ENCODE measurements around the gene LRRC59.
"Not testable (repeated sequence)": the region's sequence is repeated elsewhere in the genome, so short reads cannot be mapped to it uniquely, and the experiment has no call there.

LRRC59 gene

GRCh38 chr17:50397111-50397918 lies at the start of gene LRRC59:
TSS of gene LRRC59 (minus strand) at chr17:50397523. CDS start at chr17:50397317, 206 bp downstream.
- peak; percentile 92 for DNase-seq

DNA sequence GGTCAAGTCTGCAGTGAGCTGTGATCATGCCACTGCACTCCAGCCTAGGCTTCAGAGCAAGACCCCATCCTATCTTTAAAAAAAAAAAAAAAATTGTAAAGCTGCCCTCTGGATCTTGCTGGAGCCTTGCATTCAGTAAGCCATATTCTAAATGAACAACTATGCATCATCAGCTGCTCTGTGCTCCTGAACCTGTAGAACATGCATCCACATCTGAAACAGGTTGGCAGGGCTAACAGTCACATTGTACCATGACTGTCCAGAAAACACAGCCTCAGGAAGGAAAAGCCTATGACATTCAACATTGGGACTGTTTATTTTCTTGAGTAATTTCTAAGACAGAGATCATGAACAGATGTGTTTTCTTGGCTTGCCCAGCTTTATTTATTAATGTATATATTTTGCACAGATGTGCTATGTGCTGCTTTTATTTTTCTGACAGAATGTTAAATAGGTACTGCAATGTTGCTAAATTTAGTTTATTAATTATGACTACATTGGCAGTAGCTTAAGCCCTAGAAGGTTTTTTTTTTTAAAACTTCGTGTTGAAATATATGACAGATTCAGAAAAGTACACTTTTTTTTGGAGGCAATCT lies 48.5 kb upstream of the LRRC59 start:
- no peak for DNase-seq

DNA sequence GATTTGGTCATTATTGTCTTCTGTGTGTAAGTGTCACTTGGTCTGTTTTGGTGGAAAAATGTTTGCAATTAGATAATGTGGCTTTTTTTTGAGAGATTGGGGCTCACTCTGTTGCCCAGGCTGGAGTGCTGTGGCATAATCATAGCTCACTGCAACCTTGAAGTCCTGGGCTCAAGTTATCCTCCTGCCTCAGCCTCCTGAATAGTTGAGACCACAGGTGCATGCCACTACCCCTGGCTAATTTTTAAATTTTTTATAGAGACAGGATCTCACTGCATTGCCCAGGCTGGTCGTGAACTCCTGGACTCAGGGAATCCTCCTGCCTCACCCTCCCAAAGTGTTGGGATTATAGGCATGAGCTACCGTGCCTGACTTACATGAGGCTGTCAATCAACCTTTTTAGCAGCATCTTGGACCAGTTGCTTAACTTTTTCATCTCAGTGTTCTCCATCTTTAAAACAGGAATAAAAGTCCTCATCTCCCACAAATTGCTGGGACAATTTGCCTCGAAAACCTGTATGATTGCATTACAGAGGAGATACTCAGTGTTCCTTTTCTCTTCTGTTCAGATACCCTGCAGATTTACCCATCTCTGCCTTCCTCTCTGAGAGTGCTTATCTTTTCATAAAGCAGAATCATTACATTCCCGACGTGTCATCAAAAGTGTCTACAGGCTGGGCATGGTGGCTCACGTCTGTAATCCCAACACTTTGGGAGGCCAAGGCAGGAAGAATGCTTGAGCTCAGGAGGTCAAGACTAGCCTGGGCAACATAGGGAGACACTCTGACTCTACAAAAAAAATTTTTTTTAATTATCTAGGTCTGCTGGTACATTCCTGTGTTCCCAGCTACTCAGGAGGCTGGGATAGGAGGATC lies 47.8 kb upstream of the LRRC59 start:
- DNase-seq: no peak

GRCh38 chr17:50443505-50443974 lies 46.2 kb upstream of the LRRC59 start:
- no peak for DNase-seq

DNA sequence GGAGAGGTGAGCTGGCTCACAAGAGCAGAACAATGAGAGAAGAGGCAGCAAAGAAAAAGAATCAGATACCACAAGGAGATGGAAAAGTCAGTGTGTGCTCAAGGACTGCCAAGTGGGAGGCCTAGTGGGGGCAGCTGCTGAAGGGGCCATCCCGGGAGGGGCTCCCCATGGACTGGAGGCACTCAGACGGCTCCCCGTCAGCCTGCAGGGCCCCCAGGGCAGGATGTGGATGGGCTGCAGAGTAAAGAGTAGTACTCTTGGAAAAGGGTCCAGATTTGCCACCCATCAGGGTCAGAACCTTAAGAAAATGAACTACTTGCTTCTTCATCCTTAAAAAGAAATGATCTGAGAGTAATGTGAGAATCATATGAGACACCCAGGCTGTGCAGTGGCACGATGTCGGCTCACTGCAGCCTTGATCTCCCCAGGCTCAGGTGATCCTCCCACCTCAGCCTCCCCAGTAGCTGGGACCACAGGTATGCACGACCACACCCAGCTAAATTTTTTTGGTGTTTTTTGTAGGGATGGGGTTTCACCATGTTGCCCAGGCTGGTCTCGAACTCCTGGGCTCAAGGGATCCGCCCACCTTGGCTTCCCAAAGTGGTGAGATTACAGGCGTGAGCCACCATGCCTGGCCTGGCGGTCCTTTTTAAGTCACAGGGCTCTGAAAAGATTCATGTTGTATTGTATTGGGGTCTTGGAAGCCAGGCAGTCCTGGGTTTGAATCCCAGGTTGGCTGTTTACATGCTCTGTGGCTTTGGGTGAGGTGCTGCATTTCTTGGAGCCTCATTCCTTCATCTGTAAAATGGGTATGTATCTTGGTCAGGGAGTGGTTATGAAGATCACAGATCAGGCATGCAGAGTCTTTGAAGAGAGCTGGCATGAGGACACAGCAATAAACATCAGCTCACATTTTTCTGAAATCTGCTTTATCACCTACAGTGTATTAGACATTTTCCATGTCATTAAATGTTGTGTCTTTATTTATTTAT lies 43.8 kb upstream of the LRRC59 start:
- no peak for DNase-seq

- no peak for DNase-seq
Measured at GRCh38 chr17:50440172-50440837, 43.0 kb upstream of the LRRC59 start.

- DNase-seq: no peak
Measured at GRCh38 chr17:50439008-50439407, 41.7 kb upstream of the LRRC59 start.

DNA sequence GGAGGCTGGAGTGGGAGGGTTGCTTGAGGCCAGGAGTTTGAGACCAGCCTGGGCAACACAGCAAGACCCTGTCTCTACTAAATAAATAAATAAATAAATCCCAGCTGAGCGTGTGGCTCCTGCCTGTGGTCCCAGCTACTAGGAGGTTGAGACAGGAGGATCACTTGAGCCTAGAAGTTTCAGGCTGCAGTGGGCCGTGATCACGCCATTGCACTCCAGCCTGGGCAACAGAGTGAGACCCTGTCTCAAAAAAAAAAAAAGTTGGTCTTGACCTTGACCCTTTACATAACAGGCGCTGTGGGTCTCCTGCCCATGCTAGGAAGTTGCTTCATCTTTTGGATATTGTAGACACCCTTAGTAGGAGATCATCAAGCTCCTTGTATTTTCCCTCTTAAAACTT lies 40.1 kb upstream of the LRRC59 start:
- no peak for DNase-seq

DNA sequence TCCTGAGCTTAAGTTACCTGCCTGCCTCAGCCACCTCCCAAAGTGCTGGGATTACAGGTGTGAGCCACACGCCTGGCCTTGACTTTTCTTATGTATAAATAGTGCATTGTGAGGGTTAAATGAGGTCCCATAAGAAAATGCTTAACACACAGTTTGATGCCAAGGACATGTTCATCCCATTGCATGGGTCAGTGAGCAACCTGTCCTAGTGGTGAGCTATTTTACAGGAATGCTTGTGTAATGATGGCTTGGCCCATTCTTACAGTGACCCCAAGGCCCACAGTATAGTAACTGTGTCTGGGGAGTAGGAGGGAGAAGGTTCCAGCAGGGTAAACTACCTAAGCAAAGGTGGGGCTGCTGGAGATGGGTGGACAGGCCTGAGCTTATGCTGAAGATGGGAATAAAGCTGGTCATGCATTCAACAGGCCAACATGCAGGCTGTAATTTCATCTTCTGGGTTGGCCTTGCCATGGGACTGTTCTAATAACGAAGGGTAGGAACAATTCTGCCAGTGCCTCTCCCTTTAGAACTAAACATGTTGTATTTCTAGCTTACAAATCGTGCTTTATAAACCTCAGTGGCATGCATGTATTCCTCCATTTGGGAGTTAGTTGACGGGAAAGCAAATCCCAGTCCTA lies 34.9 kb upstream of the LRRC59 start:
- no peak for DNase-seq

- no peak for DNase-seq
Measured at GRCh38 chr17:50430821-50431618, 33.7 kb upstream of the LRRC59 start.

DNA sequence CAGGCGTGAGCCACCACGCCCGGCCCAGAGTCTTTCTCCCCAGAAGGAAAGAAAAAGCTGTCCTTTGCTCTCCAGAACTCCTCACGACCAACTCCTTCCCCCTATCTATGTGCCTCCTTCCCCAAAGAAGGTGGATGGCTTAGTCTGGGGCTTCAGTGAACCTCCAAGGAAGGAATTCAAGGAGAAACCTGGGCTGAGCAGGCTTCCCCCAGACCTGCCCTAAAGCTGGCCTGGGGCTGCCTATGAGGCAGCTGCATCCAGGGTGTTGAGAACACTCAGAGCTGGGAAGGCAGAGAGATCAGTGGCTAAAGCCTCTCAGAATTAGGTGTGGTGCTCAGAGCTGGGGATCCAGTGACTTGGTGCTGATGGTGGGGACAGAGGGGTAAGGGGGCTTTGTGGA lies 32.5 kb upstream of the LRRC59 start:
- DNase-seq: no peak

GRCh38 chr17:50428831-50429424 lies 31.6 kb upstream of the LRRC59 start:
- no peak for DNase-seq

DNA sequence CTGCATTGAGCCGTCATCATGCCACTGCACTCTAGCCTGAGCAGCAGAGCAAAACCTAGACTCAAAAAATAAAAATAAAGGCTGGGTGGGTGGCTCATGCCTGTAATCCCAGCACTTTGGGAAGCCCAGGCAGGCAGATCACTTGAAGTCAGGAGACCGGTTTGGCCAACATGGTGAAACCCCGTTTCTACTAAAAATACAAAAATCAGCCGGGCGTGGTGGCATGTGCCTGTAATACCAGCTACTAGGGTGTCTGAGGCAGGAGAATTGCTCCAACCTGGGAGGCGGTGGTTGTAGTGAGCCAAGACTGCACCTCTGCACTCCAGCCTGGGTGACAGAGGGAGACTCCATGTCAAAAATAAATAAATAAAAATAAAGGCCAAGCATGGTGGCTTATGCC lies 30.8 kb upstream of the LRRC59 start:
- DNase-seq: not testable (repeated sequence)

DNA sequence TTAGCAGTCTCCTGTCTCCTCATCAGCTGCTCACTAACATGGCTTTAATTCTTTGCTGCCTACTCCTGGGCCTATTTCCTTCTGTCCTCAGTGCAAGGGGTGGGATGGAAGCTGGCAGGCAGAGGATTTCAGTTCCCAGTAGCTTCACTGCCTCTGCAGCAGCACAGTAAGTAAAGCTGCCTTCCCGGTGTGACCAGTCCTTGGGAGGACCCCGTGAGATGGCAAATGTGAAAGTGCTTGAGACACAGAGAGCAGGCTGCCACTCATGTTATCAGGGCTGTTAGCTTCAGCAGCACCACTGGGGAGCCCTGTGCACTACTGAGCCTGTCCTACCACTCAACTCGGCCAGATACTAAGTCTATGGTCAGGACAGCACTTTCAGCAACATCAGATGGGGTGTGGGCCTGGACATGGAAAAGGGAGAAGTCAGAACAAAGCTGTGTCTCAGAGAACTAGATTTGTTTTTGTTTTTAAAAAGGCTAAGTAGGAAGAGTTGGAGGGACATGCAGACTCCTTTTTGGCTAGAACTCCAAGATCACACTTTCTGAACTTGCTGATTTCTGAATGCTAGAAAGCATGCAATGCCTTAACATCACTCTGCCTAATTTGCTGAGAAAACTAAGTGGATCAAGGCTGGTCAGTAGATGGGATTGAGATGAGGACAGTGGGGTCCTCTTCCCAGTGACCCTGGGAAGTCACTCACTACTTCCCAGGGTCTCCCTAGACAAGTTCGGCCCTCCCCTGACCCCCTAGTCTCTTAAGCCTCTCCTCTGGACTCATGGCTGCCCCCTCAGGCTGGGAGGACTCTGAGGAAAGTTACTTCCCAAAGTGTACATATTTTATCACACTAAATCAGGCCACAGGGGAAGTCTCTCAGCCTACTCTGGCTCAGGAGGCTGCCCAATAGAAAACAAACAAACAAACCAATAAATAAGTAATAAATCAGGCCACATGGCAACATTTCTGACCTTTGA lies 29.8 kb upstream of the LRRC59 start:
- peak; percentile 6 for DNase-seq

GRCh38 chr17:50426472-50426782 lies 29.1 kb upstream of the LRRC59 start:
- no peak for DNase-seq

DNA sequence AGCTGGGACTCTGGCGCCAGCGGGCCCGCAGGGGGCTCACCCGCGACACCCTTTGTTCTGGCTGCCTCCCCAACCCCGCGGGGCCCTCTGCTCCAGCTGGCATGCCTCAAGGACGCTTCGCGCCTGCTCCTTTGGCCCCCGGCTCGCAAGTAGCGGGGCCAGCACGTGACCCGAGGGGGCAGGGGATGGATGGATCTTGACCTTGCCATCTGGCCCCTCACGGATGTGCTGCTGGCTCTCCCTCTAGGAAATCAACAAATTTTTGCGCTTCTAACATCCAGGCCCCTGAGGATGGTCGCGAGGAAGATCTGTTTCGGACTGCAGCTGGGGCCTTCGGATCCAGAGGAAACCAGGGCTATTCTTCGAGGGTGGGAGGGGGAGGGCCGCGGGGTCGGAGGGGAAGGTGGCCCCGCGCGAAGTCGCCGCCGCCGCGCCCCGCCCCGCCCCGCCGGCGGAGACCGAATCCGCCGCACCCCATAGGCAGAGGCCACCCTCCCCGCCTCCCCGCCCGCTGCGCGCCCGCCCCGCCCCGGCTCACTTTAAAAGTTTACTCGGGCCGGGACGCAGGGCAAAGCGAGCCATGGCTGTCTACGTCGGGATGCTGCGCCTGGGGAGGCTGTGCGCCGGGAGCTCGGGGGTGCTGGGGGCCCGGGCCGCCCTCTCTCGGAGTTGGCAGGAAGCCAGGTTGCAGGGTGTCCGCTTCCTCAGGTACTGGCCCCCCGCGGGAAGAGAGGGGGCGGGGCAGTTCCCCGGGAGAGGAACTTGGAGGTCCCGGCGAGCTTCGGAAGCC lies 28.6 kb upstream of the LRRC59 start, which contains the start of gene ACSF2:
ACSF2 (plus strand) TSS at position 537 of the 790 bp plus-strand sequence; CDS start at position 581, 44 bp downstream.
- peak; percentile 63 for DNase-seq

- no peak for DNase-seq
Measured at GRCh38 chr17:50424996-50425681, 27.8 kb upstream of the LRRC59 start.

All from activated CD4-positive, alpha-beta T cell treated with anti-CD3 and anti-CD28 coated beads, Interleukin-2, amount 50 U/mL, for 1 hour (primary cell).